Measurements from ENCODE around the gene ERBIN. TPM values are rescaled to one million over a fixed set of nuclear protein-coding genes. Genes with fewer than 3 reads are reported as not detected.

Gene ERBIN
- total and polyA plus RNA-seq, 2 of the 4 experiments (the other 2 are of a cell fraction), result 25.8 to 70.1 TPM

GRCh38 chr5:65883461-65883860 is 42.9 kb upstream of the ERBIN start:
- Histone ChIP-seq H3K9me1 (ENCODE audit: insufficient read depth, low read length) (peaks cover 12% of the 10 kb centered on the region), H3K27ac (ENCODE audit: insufficient read depth, low read length) (no peak overlapping the region), H3K18ac (ENCODE audit: low read depth, low read length) (no peak overlapping the region), H2BK5ac (ENCODE audit: low read depth, low read length, poor library complexity, severe bottlenecking) (no peak overlapping the region), H3K4ac (ENCODE audit: low read depth, low read length) (no peak overlapping the region), H4K20me1 (ENCODE audit: insufficient read depth, low read length) (no peaks in the 10 kb centered on the region), H2AK9ac (replicated peaks; ENCODE audit: low read depth, low read length, poor library complexity) (no peak overlapping the region), H3K14ac (replicated peaks; ENCODE audit: low read depth, low read length) (no peak overlapping the region), H2BK15ac (ENCODE audit: low read depth, low read length) (no peak overlapping the region), H4K8ac (ENCODE audit: low read depth in 2 of 2, low read length in 2 of 2) (no peak overlapping the region), H2AFZ (replicated peaks; ENCODE audit: low read length, poor library complexity) (no peak overlapping the region), H3K9ac (ENCODE audit: low read depth, low read length) (no peak overlapping the region), H3K4me3 (ENCODE audit: insufficient read depth, low read depth, low read length) (no peak overlapping the region), H3K4me1 (ENCODE audit: control insufficient read depth, insufficient read depth, low read length) (peaks cover 3% of the 10 kb centered on the region; the same call in 1 of the 2 replicates), H2AK5ac (ENCODE audit: low read depth, low read length) (no peak overlapping the region), H3K23ac (ENCODE audit: low read depth, low read length) (no peak overlapping the region), H3K56ac (ENCODE audit: extremely low read depth, insufficient read depth, low read length) (no peak overlapping the region), H3K27me3 (ENCODE audit: control insufficient read depth, insufficient read depth, low read length) (no peaks in the 10 kb centered on the region), H4K5ac (ENCODE audit: low read depth, low read length) (no peak overlapping the region), H2BK120ac (ENCODE audit: low read depth, low read length) (no peak overlapping the region), H4K91ac (ENCODE audit: insufficient read depth, low read depth, low read length) (no peak overlapping the region), H3K9me3 (ENCODE audit: control insufficient read depth, insufficient read depth, low read length) (peaks cover 3% of the 10 kb centered on the region; the same call in 1 of the 2 replicates), H2BK20ac (ENCODE audit: low read depth, low read length) (no peak overlapping the region), H3K36me3 (ENCODE audit: control insufficient read depth, insufficient read depth, low read length) (no peaks in the 10 kb centered on the region), H3K4me2 (ENCODE audit: low read depth, low read length) (no peak overlapping the region), H3K79me1 (ENCODE audit: low read depth in 1 of 2, low read length in 2 of 2) (no peaks in the 10 kb centered on the region; a peak in 1 of 4 replicates)
- no CpG with 5 or more reads among the region's 4 CpGs for WGBS, 2 experiments (ENCODE audit: extremely low coverage in 2 of 2, insufficient read length in 1 of 2)
- in situ Hi-C loops (cut with MboI; ENCODE audit: low sequenced_read_pairs) (no loop called here), dilution Hi-C loops (cut with HindIII; ENCODE audit: low sequenced_read_pairs, unreplicated experiment) (no loop called here), intact Hi-C loops (cut with micrococcal nuclease) (no loop called here)
- ATAC-seq (ENCODE audit: low read depth) (no peak), DNase-seq (no peak)
- ChIA-PET POLR2A (ENCODE audit: unreplicated experiment) (no interaction called here), CTCF (no interaction called here)
- BruUV-seq (replicated peaks), result no TSS peak
- no peak for TF ChIP-seq MXI1 (IDR thresholded peaks at IDR 0.05; ENCODE audit: borderline replicate concordance, low read depth, low read length)
- TF ChIP-seq SMC3 (IDR thresholded peaks at IDR 0.05; ENCODE audit: low read depth, low read length), result no peak
- no peak for TF ChIP-seq POLR2A (IDR thresholded peaks at IDR 0.05; ENCODE audit: low read depth, low read length)
- no peak for TF ChIP-seq CHD1 (IDR thresholded peaks at IDR 0.05; ENCODE audit: low read depth, low read length)
- TF ChIP-seq RCOR1 (IDR thresholded peaks at IDR 0.05; ENCODE audit: insufficient replicate concordance, low read length), result no peak
- TF ChIP-seq USF2 (IDR thresholded peaks at IDR 0.05; ENCODE audit: low read depth, low read length), result no peak
- TF ChIP-seq CTCF (conservative IDR thresholded peaks at IDR 0.05; ENCODE audit: low read depth, low read length), result no peak
- TF ChIP-seq FOS (IDR thresholded peaks at IDR 0.05; ENCODE audit: low read depth, low read length), result no peak
